Left ventricle myocardium superior (tissue), 1 donor: ENCODE measurements around the gene GPR162. TPM values are rescaled to one million over a fixed set of nuclear protein-coding genes. Genes with fewer than 3 reads are reported as not detected.
"Not testable (repeated sequence)": the region's sequence is repeated elsewhere in the genome, so short reads cannot be mapped to it uniquely, and the experiment has no call there.

ENCODE experiments used
- ATAC-seq: fragments of 200-7000 bp; cut with Tn5 transposase; one replicate; pipeline ENCODE4 v1.9.1; 2020; ENCODE audit warnings: mild to moderate bottlenecking, moderate library complexity
- DNase-seq: peaks from one replicate; pipeline ENCODE4 v3.0.0-alpha.2; 2020
- intact Hi-C: fragments of 100-400 bp; cut with micrococcal nuclease; formaldehyde crosslinking; loops from one replicate; pipeline ENCODE4 v1.11.0; 2022
- total RNA-seq: library from RNA; stranded (reverse); fragmentation: NEBNext Ultra II Directional; extraction: Animal tissue kit (Norgen Biotek cat#: 25700); gene quantifications from one replicate; pipeline ENCODE4 v1.2.1, GENCODE V29; 2021
- donor health status: DM: no; HTN: yes; CAD: no; lungs with severe emphysema.

GPR162 gene
- total RNA-seq, 1 donor from 2014 or later, result 5.3 TPM

DNA sequence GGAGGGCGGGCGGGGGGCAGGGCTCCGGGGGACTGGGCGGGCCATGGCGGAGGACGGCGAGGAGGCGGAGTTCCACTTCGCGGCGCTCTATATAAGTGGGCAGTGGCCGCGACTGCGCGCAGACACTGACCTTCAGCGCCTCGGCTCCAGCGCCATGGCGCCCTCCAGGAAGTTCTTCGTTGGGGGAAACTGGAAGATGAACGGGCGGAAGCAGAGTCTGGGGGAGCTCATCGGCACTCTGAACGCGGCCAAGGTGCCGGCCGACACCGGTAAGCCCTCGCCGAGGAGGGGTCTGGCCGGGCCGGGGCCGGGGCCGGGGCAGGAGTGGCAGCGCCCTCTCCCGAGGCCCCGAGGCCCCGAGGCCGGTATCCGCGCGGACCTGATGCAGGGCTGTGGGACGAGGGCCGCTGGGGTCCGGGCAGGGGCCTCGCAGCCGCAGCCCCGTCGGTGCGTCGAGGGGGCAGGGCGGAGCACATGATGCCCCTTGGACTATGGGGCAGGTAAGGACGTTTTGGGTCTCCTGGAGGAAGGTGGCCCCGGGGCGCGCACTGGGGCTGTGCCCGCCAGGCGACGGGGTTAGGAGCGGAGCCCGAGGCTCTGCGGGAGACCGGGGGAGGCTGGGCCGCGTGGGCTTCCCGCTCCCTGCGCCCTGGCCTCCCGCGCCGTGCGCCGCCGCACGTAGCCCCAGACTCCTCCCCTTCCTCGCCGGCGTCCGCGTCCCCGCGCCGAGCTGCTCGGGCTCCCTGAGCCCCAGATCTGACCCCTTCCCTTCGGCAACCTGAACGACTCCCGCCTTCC lies 46.0 kb downstream of the GPR162 start, which contains the start of gene TPI1:
Gene TPI1 (plus strand): TSS at position 119 of the 798 bp plus-strand sequence. CDS start 36 bp downstream, at position 155.
- DNase-seq (peak; percentile 91), ATAC-seq (peak; percentile 85)
- intact Hi-C loops, result no loop called here

DNA sequence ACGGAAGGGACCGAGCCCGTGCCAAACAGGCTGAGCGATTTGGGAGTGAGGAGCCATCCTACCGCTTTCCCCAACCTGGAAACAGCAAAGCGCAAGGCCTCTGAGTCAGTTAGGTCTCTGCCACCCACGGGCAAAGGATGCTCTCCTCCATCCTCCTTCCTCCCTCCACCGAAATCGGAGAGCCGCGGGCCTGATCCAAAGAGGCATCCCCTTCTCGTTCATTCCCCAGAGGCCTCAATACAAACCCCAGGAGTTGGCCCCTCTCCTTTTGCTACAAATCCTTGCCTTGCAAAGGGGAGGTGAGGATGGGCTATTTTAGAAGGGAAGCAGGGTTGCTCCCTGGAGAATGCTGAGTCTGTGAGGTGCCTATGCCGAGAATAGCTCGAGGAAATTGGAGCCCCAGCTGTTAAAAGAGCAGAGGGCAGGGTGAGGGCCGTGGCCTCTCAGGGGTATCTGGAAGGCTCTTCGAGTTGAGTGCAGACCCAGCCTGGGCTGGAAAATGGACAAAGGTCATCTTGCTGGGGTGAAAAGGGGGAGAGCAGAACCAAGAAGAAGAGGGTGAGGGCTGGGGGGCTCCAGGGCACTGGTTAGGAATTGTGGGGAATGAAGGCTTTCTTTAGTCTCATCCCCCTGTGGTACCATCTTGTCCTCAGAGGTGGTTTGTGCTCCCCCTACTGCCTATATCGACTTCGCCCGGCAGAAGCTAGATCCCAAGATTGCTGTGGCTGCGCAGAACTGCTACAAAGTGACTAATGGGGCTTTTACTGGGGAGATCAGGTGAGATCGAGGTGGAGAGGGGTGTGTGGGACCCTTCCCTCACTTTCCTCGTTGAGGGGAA lies 46.8 kb downstream of the GPR162 start:
- intact Hi-C loops, result no loop called here
- DNase-seq (no peak), ATAC-seq (no peak)

DNA sequence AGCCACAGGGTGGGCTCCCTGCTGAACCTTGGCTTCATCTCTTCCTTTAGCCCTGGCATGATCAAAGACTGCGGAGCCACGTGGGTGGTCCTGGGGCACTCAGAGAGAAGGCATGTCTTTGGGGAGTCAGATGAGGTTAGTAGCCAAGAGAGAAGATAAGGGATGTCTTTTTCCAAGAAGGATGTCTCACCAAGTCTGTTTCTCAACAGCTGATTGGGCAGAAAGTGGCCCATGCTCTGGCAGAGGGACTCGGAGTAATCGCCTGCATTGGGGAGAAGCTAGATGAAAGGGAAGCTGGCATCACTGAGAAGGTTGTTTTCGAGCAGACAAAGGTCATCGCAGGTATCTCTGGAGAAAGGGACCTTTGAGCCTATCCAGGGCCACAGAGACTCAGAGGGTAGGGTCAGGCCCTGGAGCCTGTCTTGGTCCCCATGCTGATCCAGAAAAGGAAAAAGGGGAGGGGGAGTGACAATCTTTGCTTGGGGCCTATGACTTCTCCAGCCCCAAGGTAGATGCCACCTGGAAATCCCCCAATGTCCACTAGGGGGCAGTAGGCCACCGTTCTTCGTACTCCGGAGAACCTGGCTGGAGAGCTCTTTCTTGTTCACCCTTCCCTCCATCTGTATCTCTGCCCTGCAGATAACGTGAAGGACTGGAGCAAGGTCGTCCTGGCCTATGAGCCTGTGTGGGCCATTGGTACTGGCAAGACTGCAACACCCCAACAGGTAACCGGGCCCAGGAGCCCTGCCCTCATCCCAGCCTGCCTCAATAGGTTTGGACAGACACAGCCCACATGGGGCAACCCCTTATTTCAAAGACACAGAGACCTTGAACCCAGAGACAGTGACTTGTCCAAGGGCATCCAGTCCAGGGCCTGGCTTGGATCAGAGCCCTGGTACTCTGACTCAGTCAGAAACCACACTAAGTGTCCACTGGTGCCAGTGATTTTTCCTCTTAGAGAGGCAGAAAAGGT lies 47.7 kb downstream of the GPR162 start:
- ATAC-seq (peak; percentile 3), DNase-seq (peak; percentile 78)
- intact Hi-C loops, result no loop called here

DNA sequence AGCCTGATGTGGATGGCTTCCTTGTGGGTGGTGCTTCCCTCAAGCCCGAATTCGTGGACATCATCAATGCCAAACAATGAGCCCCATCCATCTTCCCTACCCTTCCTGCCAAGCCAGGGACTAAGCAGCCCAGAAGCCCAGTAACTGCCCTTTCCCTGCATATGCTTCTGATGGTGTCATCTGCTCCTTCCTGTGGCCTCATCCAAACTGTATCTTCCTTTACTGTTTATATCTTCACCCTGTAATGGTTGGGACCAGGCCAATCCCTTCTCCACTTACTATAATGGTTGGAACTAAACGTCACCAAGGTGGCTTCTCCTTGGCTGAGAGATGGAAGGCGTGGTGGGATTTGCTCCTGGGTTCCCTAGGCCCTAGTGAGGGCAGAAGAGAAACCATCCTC lies 48.7 kb downstream of the GPR162 start:
- intact Hi-C loops, ATAC-seq: not testable (repeated sequence)

DNA sequence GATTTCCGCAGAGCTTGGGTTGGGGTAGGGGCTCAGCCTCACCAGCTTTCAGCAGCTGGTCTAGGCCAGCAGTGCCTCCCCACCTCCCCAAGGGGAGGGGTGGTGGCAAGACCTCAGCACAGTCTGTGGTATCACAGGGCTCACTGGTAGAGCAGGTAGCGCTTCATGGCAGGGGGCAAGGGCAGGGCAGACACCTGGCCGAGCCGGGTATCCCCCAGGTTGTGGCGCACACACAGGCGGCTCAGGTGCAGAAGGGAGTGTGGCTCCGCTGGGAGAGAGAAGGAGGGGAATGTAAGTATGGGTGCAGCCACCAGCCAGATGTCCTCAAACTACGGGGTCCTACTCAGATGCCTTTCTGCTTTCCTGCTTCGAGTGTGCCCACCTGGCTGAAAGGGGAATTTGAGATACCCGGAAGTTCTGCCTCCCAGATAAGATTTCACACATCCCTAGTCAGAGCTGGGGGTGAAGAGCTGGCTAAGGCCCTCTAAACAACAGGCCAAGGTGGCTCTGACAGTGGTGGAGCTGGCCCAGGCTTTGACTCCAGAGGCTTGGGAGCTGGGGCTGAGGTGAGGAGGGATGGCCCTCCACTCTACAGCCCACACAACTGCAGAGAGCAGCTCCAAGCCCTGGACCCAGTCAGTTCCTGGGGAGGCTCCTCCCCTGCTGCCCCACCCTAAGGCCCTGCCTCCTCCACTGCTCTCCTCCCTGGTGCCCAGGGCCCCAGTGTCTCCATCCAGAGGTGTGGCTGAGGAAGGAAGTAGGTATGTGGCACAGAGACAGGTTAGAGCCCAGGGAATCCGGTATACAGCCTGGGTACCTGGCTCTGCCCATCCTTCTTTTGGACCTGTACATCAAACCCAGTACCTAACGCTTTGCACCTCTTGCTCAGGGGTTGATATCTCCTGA lies 49.7 kb downstream of the GPR162 start:
- intact Hi-C loops, result no loop called here
- ATAC-seq (no peak), DNase-seq (peak; percentile 46)

More for the DNA sequence above, 48.7 kb downstream of the GPR162 start:
- DNase-seq, result not testable (repeated sequence)

DNA sequence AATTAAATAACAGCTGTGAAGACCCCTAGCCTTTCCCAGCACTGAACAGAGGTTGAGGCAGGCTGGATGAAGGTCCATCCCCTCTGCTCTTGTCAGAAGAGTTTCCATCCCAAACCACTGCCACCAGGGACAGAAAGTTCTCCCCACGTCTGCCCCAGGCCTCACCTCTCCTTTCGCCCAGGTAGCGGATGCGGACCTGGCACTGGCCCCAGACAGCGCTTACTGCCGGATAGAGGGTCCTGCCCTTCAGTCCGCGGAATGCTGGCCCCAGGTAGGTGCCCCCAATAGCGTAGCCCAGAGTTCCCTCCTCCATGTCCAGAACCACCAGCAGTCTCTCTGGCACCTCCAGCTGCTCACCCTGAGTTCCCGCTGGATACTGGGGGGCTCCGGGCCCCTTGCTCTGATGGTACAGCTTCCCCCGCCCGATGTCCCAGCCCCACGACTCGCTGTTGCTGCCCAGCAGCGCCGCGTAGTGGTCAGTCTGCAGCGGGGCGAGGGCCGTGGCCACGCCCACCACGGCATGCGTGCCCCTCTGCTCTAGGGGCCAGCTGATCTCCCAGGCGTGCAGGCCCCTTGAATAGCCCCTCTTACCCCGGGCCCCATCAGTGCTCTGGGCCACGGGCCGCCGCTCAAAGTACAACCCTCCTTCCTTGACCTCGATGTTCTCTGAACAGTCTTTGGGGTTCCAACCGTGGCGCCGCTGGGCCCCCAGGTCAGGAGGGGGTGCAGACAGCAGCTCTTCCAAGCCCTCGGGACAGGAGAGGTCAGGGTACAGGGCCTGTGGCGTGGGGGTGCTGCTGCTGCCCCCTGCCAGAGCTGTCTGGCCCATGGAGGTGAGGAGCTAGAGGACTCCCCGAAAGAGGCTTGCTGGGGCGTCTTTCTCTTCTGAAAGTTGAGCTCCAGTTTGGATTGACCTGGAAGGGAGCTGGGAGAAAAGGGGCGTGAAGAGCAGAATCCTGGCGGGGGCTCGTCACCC lies 50.7 kb downstream of the GPR162 start:
- DNase-seq (peak; percentile 92), ATAC-seq (peak; percentile 74)

DNA sequence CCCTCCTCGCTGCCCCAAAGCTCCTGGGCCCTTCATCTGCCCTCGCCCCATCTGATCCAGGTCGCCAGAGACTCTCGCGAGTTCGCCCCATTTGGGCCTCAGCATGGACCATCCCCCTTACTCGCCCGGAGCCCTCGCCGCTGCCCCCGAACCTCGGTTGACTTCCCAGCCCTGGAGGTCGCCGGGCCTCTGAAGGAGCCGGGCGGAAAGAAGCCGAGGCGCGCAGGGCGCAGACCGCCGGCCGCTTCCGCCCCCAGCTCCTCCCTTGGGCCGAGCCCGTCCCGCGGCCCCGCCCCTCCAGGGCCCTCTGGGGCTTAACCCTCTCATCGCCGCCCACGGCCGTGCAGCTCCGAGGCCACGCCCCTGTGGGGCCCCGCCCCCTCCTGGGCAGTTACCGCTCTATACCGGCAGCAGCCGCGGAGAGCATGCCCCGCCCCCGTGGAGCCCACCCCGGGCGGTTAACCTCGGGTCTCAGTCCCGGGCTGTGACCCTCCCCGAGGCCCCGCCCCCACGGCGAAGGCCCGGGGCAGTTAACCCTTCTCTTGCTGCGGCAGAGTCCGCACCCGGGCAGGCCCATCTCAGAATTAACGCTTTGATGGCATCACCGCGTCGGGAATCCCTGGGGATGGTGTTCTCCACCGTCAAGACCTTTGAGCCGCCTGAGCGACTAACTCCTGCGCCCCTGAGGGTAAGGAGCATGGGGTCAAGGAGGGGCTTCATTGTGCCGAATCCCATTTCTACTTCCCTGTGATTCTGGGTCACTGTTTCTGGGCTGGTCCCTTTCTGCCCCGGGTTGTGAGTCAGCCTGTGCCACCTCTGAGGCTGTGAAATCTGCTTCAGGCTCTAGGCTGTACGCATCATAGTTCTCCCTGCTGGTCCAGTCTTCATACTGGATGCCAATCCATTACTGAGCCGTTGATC lies 51.7 kb downstream of the GPR162 start, which contains the start of gene SPSB2:
Gene SPSB2 (minus strand): TSS at position 210 of the 921 bp plus-strand sequence. CDS start 402 bp downstream, outside the sequence.
- intact Hi-C loops, result no loop called here
- DNase-seq (peak; percentile 99), ATAC-seq (peak; percentile 91)

More for the DNA sequence above, 50.7 kb downstream of the GPR162 start:
- intact Hi-C loops, result no loop called here

DNA sequence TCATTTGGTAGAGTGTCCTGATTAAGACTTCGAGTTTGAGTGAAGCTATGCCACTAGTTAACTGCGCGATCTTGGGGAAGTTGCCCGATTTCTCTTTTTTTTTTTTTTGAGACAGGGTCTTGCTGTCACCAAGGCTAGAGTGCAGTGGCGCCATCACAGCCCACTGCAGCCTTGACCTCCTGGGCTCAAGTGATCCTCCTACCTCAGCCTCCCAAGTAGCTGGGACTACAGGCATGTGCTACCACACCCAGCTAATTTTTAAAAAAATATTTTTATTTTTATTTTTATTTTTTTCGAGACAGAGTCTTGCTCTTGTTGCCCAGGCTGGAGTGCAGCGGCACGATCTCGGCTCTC lies 52.4 kb downstream of the GPR162 start:
- intact Hi-C loops, DNase-seq, ATAC-seq: not testable (repeated sequence)

Other genes with a start within 250 kb of the GPR162 start
- 159 TPM for gene CHD4, start 214.4 kb upstream of the GPR162 start, total RNA-seq
- gene LPAR5, start 185.9 kb upstream of the GPR162 start, total RNA-seq, result 8.6 TPM
- 2.2 TPM for gene ACRBP, start 174.4 kb upstream of the GPR162 start, total RNA-seq
- gene ING4, start 158.7 kb upstream of the GPR162 start, total RNA-seq, result 30.1 TPM
- gene ZNF384, start 132.4 kb upstream of the GPR162 start, total RNA-seq, result 31.8 TPM
- gene PIANP, start 121.0 kb upstream of the GPR162 start, total RNA-seq, result 0.25 TPM
- 81.9 TPM for gene COPS7A, start 97.8 kb upstream of the GPR162 start, total RNA-seq
- gene MLF2, start 68.7 kb upstream of the GPR162 start, total RNA-seq, result 158 TPM
- 133 TPM for gene PTMS, start 55.5 kb upstream of the GPR162 start, total RNA-seq
- gene LAG3, start 49.3 kb upstream of the GPR162 start, total RNA-seq, result 0.37 TPM
- 8.4 TPM for gene CD4, start 32.3 kb upstream of the GPR162 start, total RNA-seq
- 11.5 TPM for gene P3H3, start 6.6 kb downstream of the GPR162 start, total RNA-seq
- gene GNB3, start 19.1 kb downstream of the GPR162 start, total RNA-seq, result 5.4 TPM
- gene CDCA3, start 29.5 kb downstream of the GPR162 start, total RNA-seq, result 0.32 TPM
- gene USP5, start 30.3 kb downstream of the GPR162 start, total RNA-seq, result 66.2 TPM
- 855 TPM for gene TPI1, start 45.7 kb downstream of the GPR162 start, total RNA-seq
- gene SPSB2, start 51.5 kb downstream of the GPR162 start, total RNA-seq, result 2.2 TPM
- 7.7 TPM for gene LRRC23, start 83.0 kb downstream of the GPR162 start, total RNA-seq
- gene ENO2, start 92.8 kb downstream of the GPR162 start, total RNA-seq, result 12.0 TPM
- 83.1 TPM for gene ATN1, start 106.1 kb downstream of the GPR162 start, total RNA-seq
- not detected for gene RNU7-1, start 122.0 kb downstream of the GPR162 start, total RNA-seq
- gene C12orf57, start 122.2 kb downstream of the GPR162 start, total RNA-seq, result 238 TPM
- 6.0 TPM for gene PTPN6, start 129.5 kb downstream of the GPR162 start, total RNA-seq
- 150 TPM for gene PHB2, start 148.8 kb downstream of the GPR162 start, total RNA-seq
- gene EMG1, start 149.1 kb downstream of the GPR162 start, total RNA-seq, result 39.4 TPM
- gene LPCAT3, start 196.7 kb downstream of the GPR162 start, total RNA-seq, result 55.9 TPM
- gene C1S, start 238.9 kb downstream of the GPR162 start, total RNA-seq, result 116 TPM